OCI-LY7 (cell line): Measurements from ENCODE around the gene SLC2A10.

Experiments
- CTCF ChIP-seq: fragments of 200-600 bp; sonication (generic); conservative IDR thresholded peaks from 2 replicates; pipeline ENCODE4 v1.5.1; 2014; ENCODE audit warnings: mild to moderate bottlenecking, antibody characterized with exemption, low read length, moderate library complexity, mixed read lengths
- EZH2phosphoT487 ChIP-seq: fragments of 200-600 bp; sonication (generic); IDR thresholded peaks from 2 replicates; pipeline ENCODE4 v1.6.1; 2018; ENCODE audit warnings: low read depth, borderline replicate concordance, mild to moderate bottlenecking, mixed run types, antibody characterized with exemption, low read length, moderate library complexity, mixed read lengths

GRCh38 chr20:46777331-46777730 is 67.9 kb downstream of the SLC2A10 start:
- no peak for TF ChIP-seq CTCF
- no peak for TF ChIP-seq EZH2phosphoT487
